PC-9 (cell line): Measurements from ENCODE around the gene KLF2. TPM values are rescaled to one million over a fixed set of nuclear protein-coding genes. Genes with fewer than 3 reads are reported as not detected.

ENCODE experiments used
- BruUV-seq: library from RNA; stranded (reverse); fragments of 400-500 nt; replicated peaks from 2 replicates; lab custom pipeline; 2021; lab: Mats Ljungman, UMichigan
- CTCF ChIA-PET: fragments of 300-600 bp; sonication (Branson Sonifier 250); formaldehyde crosslinking; loops from one replicate; lab custom pipeline; 2022; ENCODE audit warnings: antibody characterized with exemption; lab: Charles Lee
- POLR2A ChIA-PET: fragments of 300-600 bp; sonication (Branson Sonifier 250); formaldehyde crosslinking; loops from one replicate; lab custom pipeline; 2022; ENCODE audit warnings: antibody characterized with exemption; ENCODE audit not compliant: unreplicated experiment; lab: Charles Lee
- DNase-seq, 2 experiments: peaks; one replicate each; pipeline versions ENCODE4 v3.0.0 to v3.0.0-alpha.2; 2015 to 2022; ENCODE audit warnings: mixed read lengths in 1 of 2
- H2AFZ ChIP-seq: fragments of 200-600 bp; sonication (generic); 2 replicates; pipeline ENCODE4 v1.8.1; 2017; ENCODE audit warnings: antibody characterized with exemption
- H3F3A ChIP-seq: fragments of 200-600 bp; sonication (generic); 2 replicates; pipeline ENCODE4 v1.8.1; 2017; ENCODE audit warnings: antibody characterized with exemption, mild to moderate bottlenecking, low read depth; ENCODE audit not compliant: insufficient read depth
- H3K27ac ChIP-seq: fragments of 200-600 bp; sonication (generic); 2 replicates; pipeline ENCODE4 v1.6.1; 2016; ENCODE audit warnings: mixed run types
- H3K27me3 ChIP-seq: fragments of 200-600 bp; sonication (generic); 2 replicates; pipeline ENCODE4 v1.6.1; 2016; ENCODE audit warnings: low read depth, mixed run types; ENCODE audit not compliant: insufficient read depth
- H3K36me3 ChIP-seq: fragments of 200-600 bp; sonication (generic); 2 replicates; pipeline ENCODE4 v1.6.1; 2016; ENCODE audit warnings: low read depth, mixed run types
- H3K4me1 ChIP-seq: fragments of 200-600 bp; sonication (generic); replicated peaks from 2 replicates; pipeline ENCODE4 v1.6.1; 2016; ENCODE audit warnings: mixed run types; ENCODE audit not compliant: insufficient read depth
- H3K4me2 ChIP-seq: fragments of 200-600 bp; sonication (generic); 2 replicates; pipeline ENCODE4 v1.6.1; 2017; ENCODE audit warnings: mixed run types
- H3K4me3 ChIP-seq: fragments of 200-600 bp; sonication (generic); 2 replicates; pipeline ENCODE4 v1.6.1; 2016; ENCODE audit warnings: mixed run types
- H3K79me2 ChIP-seq: fragments of 200-600 bp; sonication (generic); 2 replicates; pipeline ENCODE4 v1.6.1; 2017; ENCODE audit warnings: low read depth, mixed run types
- H3K9me2 ChIP-seq: fragments of 200-600 bp; sonication (generic); 2 replicates; pipeline ENCODE4 v1.8.1; 2017; ENCODE audit warnings: mild to moderate bottlenecking; ENCODE audit not compliant: insufficient read depth
- H3K9me3 ChIP-seq: fragments of 200-600 bp; sonication (generic); 2 replicates; pipeline ENCODE4 v1.8.1; 2016; ENCODE audit warnings: low read depth; ENCODE audit not compliant: insufficient read depth
- H4K20me1 ChIP-seq: fragments of 200-600 bp; sonication (generic); 2 replicates; pipeline ENCODE4 v1.8.1; 2017; ENCODE audit not compliant: insufficient read depth
- CTCF ChIP-seq: fragments of 200-600 bp; sonication (generic); conservative IDR thresholded peaks from 2 replicates; pipeline ENCODE4 v1.6.1; 2017; ENCODE audit warnings: mixed run types, antibody characterized with exemption, mild to moderate bottlenecking, moderate library complexity
- EZH2 ChIP-seq: fragments of 200-600 bp; sonication (generic); IDR thresholded peaks from 2 replicates; pipeline ENCODE4 v1.8.0; 2017; ENCODE audit warnings: antibody characterized with exemption, low read depth
- intact Hi-C: fragments of 100-400 bp; cut with micrococcal nuclease; formaldehyde crosslinking; loops from one replicate; pipeline ENCODE4 v1.10.0; 2022; ENCODE audit not compliant: unreplicated experiment
- total RNA-seq: library from RNA; stranded (reverse); gene quantifications from 2 replicates; pipeline ENCODE4 v1.2.3, GENCODE V29; 2021

KLF2 gene
- total RNA-seq, 1 experiment from 2014 or later, result 1.6 TPM

GRCh38 chr19:16374436-16374835 lies 49.8 kb downstream of the KLF2 start:
- no peak overlapping the region for H3K27ac ChIP-seq
- H3K36me3 ChIP-seq, result no peaks in the 10 kb centered on the region
- no peaks in the 10 kb centered on the region for H3K4me1 ChIP-seq
- DNase-seq, result no peak
- TF ChIP-seq CTCF (no peak), EZH2 (no peak)
- no peaks in the 10 kb centered on the region for H3K9me3 ChIP-seq
- no TSS peak for BruUV-seq
- no peak overlapping the region for H3K4me3 ChIP-seq
- ChIA-PET POLR2A (no interaction called here), CTCF (no interaction called here)
- H3K9me2 ChIP-seq, result no peaks in the 10 kb centered on the region
- intact Hi-C loops, result no loop called here
- no peak overlapping the region for H3K4me2 ChIP-seq
- H3K27me3 ChIP-seq, result no peaks in the 10 kb centered on the region
- 0 out of 2 replicates have a peak, but pooled peaks cover 9% of the 10 kb centered on the region for H3F3A ChIP-seq
- H3K79me2 ChIP-seq, result no peaks in the 10 kb centered on the region
- H4K20me1 ChIP-seq, result 0 out of 2 replicates have a peak, but pooled peaks cover 4% of the 10 kb centered on the region
- no peak overlapping the region for H2AFZ ChIP-seq

GRCh38 chr19:16375157-16375935 lies 50.7 kb downstream of the KLF2 start:
- TF ChIP-seq CTCF, result no peak
- Histone ChIP-seq H3K4me2 (no peak overlapping the region), H3K36me3 (no peaks in the 10 kb centered on the region), H4K20me1 (0 out of 2 replicates have a peak, but pooled peaks cover 4% of the 10 kb centered on the region), H3K9me3 (no peaks in the 10 kb centered on the region), H3K27me3 (no peaks in the 10 kb centered on the region), H3K4me3 (no peak overlapping the region), H3K9me2 (no peaks in the 10 kb centered on the region), H3F3A (0 out of 2 replicates have a peak, but pooled peaks cover 9% of the 10 kb centered on the region), H3K27ac (no peak overlapping the region), H3K4me1 (no peaks in the 10 kb centered on the region), H2AFZ (no peak overlapping the region), H3K79me2 (no peaks in the 10 kb centered on the region)
- no TSS peak for BruUV-seq
- ChIA-PET CTCF (no interaction called here), POLR2A (no interaction called here)
- intact Hi-C loops, result no loop called here
- no peak for DNase-seq

GRCh38 chr19:16375936-16376185 lies 51.2 kb downstream of the KLF2 start:
- no peak overlapping the region for H3K4me2 ChIP-seq
- no peak for DNase-seq
- 0 out of 2 replicates have a peak, but pooled peaks cover 4% of the 10 kb centered on the region for H4K20me1 ChIP-seq
- no peak overlapping the region for H3K27ac ChIP-seq
- ChIA-PET POLR2A (no interaction called here), CTCF (no interaction called here)
- H2AFZ ChIP-seq, result no peak overlapping the region
- intact Hi-C loops, result no loop called here
- no peak for TF ChIP-seq EZH2
- TF ChIP-seq CTCF, result no peak
- H3K27me3 ChIP-seq, result no peaks in the 10 kb centered on the region
- BruUV-seq, result no TSS peak
- H3K79me2 ChIP-seq, result no peaks in the 10 kb centered on the region
- H3K9me2 ChIP-seq, result no peaks in the 10 kb centered on the region
- no peaks in the 10 kb centered on the region for H3K4me1 ChIP-seq
- no peak overlapping the region for H3K4me3 ChIP-seq
- H3K9me3 ChIP-seq, result no peaks in the 10 kb centered on the region
- H3F3A ChIP-seq, result 0 out of 2 replicates have a peak, but pooled peaks cover 9% of the 10 kb centered on the region
- H3K36me3 ChIP-seq, result no peaks in the 10 kb centered on the region
